Endothelial cell of umbilical vein (primary cell): ENCODE results near the gene VIT. TPM values are rescaled to one million over a fixed set of nuclear protein-coding genes. Genes with fewer than 3 reads are reported as not detected.

ENCODE experiments used
- BruUV-seq: library from RNA; stranded (reverse); fragments of 400-500 nt; replicated peaks from 2 replicates; lab custom pipeline; 2021; lab: Mats Ljungman, UMichigan
- CTCF ChIA-PET: fragments of 300-600, 350-600 bp; sonication (Branson Sonifier 250); formaldehyde crosslinking; loops from one replicate; lab custom pipeline; 2021; ENCODE audit warnings: antibody characterized with exemption, inconsistent platforms; lab: Charles Lee
- POLR2A ChIA-PET: fragments of 300-600, 350-600 bp; sonication (Branson Sonifier 250); formaldehyde crosslinking; loops from one replicate; lab custom pipeline; 2021; ENCODE audit warnings: antibody characterized with exemption, inconsistent platforms; lab: Charles Lee
- DNase-seq: peaks from one replicate; pipeline ENCODE4 v3.0.0-alpha.2; 2011; ENCODE audit warnings: low read depth, low spot score
- FAIRE-seq: peaks from 2 replicates; lab custom pipeline; 2011; peaks lifted over from hg19 to GRCh38; lab: Jason Lieb, UNC
- H2AFZ ChIP-seq: 2 replicates; pipeline ENCODE4 v1.6.0; 2012; ENCODE audit warnings: low read depth, low read length, control low read depth, inconsistent platforms
- H3K27ac ChIP-seq: 2 replicates; pipeline ENCODE4 v1.5.1; 2011; ENCODE audit warnings: low read depth, mild to moderate bottlenecking, control low read depth, low read length, moderate library complexity; ENCODE audit not compliant: insufficient read depth
- H3K27me3 ChIP-seq, 2 experiments: 2 replicates each; pipeline versions ENCODE4 v1.6.0 to v1.6.1; 2011; ENCODE audit warnings: low read length in 2 of 2, mixed read lengths in 1 of 2; ENCODE audit not compliant: control insufficient read depth in 2 of 2, insufficient read depth in 2 of 2
- H3K36me3 ChIP-seq, 2 experiments: 2 replicates in 1 of 2; 3 replicates in 1 of 2; pipeline ENCODE4 v1.5.1; 2011; ENCODE audit warnings: low read length in 2 of 2, mild to moderate bottlenecking in 1 of 2, moderate library complexity in 1 of 2; ENCODE audit not compliant: control insufficient read depth in 2 of 2, insufficient read depth in 2 of 2; ENCODE audit errors: extremely low read depth in 1 of 2
- H3K4me1 ChIP-seq: 3 replicates; pipeline ENCODE4 v1.5.1; 2011; ENCODE audit warnings: mild to moderate bottlenecking, low read length; ENCODE audit not compliant: control insufficient read depth, insufficient read depth; ENCODE audit errors: extremely low read depth
- H3K4me2 ChIP-seq: 2 replicates; pipeline ENCODE4 v1.6.1; 2011; ENCODE audit warnings: low read length, control low read depth, mixed read lengths; ENCODE audit not compliant: insufficient read depth
- H3K4me3 ChIP-seq, 3 experiments: fragments of 200-600 bp in 1 of 3; sonication (generic), shearing (Covaris generic) in 1 of 3; replicated peaks in 1 of 3; 2 replicates each; pipeline ENCODE4 v1.5.1; 2011 to 2016; ENCODE audit warnings: control low read depth in 3 of 3, low read length in 3 of 3, mild to moderate bottlenecking in 2 of 3, inconsistent platforms in 1 of 3, low read depth in 1 of 3, moderate library complexity in 1 of 3; ENCODE audit not compliant: insufficient read depth in 1 of 3
- H3K79me2 ChIP-seq: 2 replicates; pipeline ENCODE4 v1.6.0; 2012; ENCODE audit warnings: low read length, inconsistent platforms; ENCODE audit not compliant: control insufficient read depth, insufficient read depth
- H3K9ac ChIP-seq: replicated peaks from 2 replicates; pipeline ENCODE3; 2011; ENCODE audit warnings: low read length, control low read depth; ENCODE audit not compliant: insufficient read depth; ENCODE audit errors: extremely low read depth
- H3K9me1 ChIP-seq: replicated peaks from 3 replicates; pipeline ENCODE4 v1.6.0; 2011; ENCODE audit warnings: mild to moderate bottlenecking, low read length; ENCODE audit not compliant: control insufficient read depth, insufficient read depth; ENCODE audit errors: extremely low read depth
- H3K9me3 ChIP-seq: replicated peaks from 2 replicates; pipeline ENCODE4 v1.5.1; 2012; ENCODE audit warnings: low read length, inconsistent platforms; ENCODE audit not compliant: control insufficient read depth, insufficient read depth
- H4K20me1 ChIP-seq: replicated peaks from 2 replicates; pipeline ENCODE3; 2011; ENCODE audit warnings: mild to moderate bottlenecking, low read length; ENCODE audit not compliant: control insufficient read depth, insufficient read depth; ENCODE audit errors: extremely low read depth
- CTCF ChIP-seq, 2 donors: IDR thresholded peaks; 1 replicate in 1 of 2; 2 replicates in 1 of 2; pipeline ENCODE4 v1.5.1; 2011; ENCODE audit warnings: low read length in 2 of 2, mild to moderate bottlenecking in 2 of 2, moderate library complexity in 2 of 2, control low read depth in 1 of 2, inconsistent platforms in 1 of 2, low read depth in 1 of 2; ENCODE audit not compliant: insufficient read depth in 1 of 2; ENCODE audit errors: extremely low read depth in 1 of 2
- EZH2 ChIP-seq: IDR thresholded peaks from 2 replicates; pipeline ENCODE4 v1.6.1; 2012; ENCODE audit warnings: borderline replicate concordance, low read depth, mild to moderate bottlenecking, moderate library complexity, low read length, inconsistent platforms; ENCODE audit not compliant: severe bottlenecking
- GATA2 ChIP-seq: IDR thresholded peaks from 2 replicates; pipeline ENCODE4 v1.7.0; 2011; ENCODE audit warnings: low read depth, mild to moderate bottlenecking, moderate library complexity, mixed read lengths, low read length; ENCODE audit not compliant: insufficient read length, insufficient read depth
- dilution Hi-C: fragments of 300-500 bp; cut with MboI; formaldehyde crosslinking; loops from one replicate; pipeline ENCODE4 v1.15.0; 2019; ENCODE audit warnings: low sequenced_read_pairs; ENCODE audit not compliant: extremely low pct_ligation_motif_present
- intact Hi-C: fragments of 100-400 bp; cut with micrococcal nuclease; formaldehyde crosslinking; loops from one replicate; pipeline ENCODE4 v1.10.0; 2022
- polyA plus RNA-seq, 4 experiments: library from polyadenylated mRNA; depleted of rRNA in 3 of 4; stranded (reverse) in 3 of 4; unstranded in 1 of 4; fragments of >200 nt; gene quantifications; 2 replicates each; pipeline versions ENCODE4 v1.2.1 to v1.2.3, GENCODE V29; 2011 to 2012; ENCODE audit warnings: missing spikeins in 1 of 4
- total RNA-seq: library from RNA; stranded (reverse); gene quantifications from 2 replicates; pipeline ENCODE4 v1.2.3, GENCODE V29; 2021

Gene VIT
- total and polyA plus RNA-seq, 2 donors (not counting 3 experiments of a cell fraction or from before 2014, with no cell fraction given) = 0.54 to 0.88 TPM

- CTCF ChIA-PET = interaction anchor here (0.7 to 1.9 kb wide), 20 partner anchors 8 to 701 kb away, joined by 3 to 14 read pairs (median 3); no protein-coding TSS in a partner anchor
- dilution Hi-C loops = loop anchor here (25.0 kb wide), 1 partner anchor 160 kb away; no protein-coding TSS in a partner anchor
- H3K27ac ChIP-seq = no peak overlapping the region
- H3K9me1 ChIP-seq = no peaks in the 10 kb centered on the region
- H4K20me1 ChIP-seq = no peaks in the 10 kb centered on the region
- no peak for TF ChIP-seq EZH2
- TF ChIP-seq CTCF (IDR thresholded peaks at IDR 0.05; ENCODE audit: extremely low read depth in 1 of 2, insufficient read depth in 1 of 2, low read depth in 1 of 2, low read length in 2 of 2) = peak; percentile 58
- no peaks in the 10 kb centered on the region for H3K36me3 ChIP-seq
- DNase-seq (peak; percentile 60), FAIRE-seq (peak; percentile 18)
- no peak overlapping the region for H2AFZ ChIP-seq
- peaks cover 14% of the 10 kb centered on the region for H3K4me1 ChIP-seq
- no peaks in the 10 kb centered on the region for H3K9me3 ChIP-seq
- POLR2A ChIA-PET = no interaction called here
- H3K4me3 ChIP-seq = no peak overlapping the region
- no peak overlapping the region for H3K9ac ChIP-seq
- intact Hi-C loops = loop anchor here (2.0 to 10.0 kb wide), 3 partner anchors 99 to 777 kb away; no protein-coding TSS in a partner anchor
- no peaks in the 10 kb centered on the region for H3K27me3 ChIP-seq
- no TSS peak for BruUV-seq
- H3K4me2 ChIP-seq = no peak overlapping the region
- no peaks in the 10 kb centered on the region for H3K79me2 ChIP-seq
Observed at GRCh38 chr2:36672199-36672598, 24.3 kb upstream of the VIT start.

GRCh38 chr2:36675579-36676282 lies 20.8 kb upstream of the VIT start:
- Histone ChIP-seq H3K27ac (no peak overlapping the region), H3K27me3 (no peaks in the 10 kb centered on the region), H4K20me1 (no peaks in the 10 kb centered on the region), H2AFZ (no peak overlapping the region), H3K9me1 (no peaks in the 10 kb centered on the region), H3K79me2 (no peaks in the 10 kb centered on the region), H3K9ac (no peak overlapping the region), H3K4me1 (peaks cover 28% of the 10 kb centered on the region), H3K4me2 (no peak overlapping the region), H3K9me3 (no peaks in the 10 kb centered on the region), H3K36me3 (no peaks in the 10 kb centered on the region), H3K4me3 (no peak overlapping the region)
- CTCF ChIA-PET = no interaction called here
- TF ChIP-seq GATA2 = no peak
- dilution Hi-C loops (no loop called here), intact Hi-C loops (loop anchor here (10.0 kb wide), 1 partner anchor 781 kb away; no protein-coding TSS in a partner anchor)
- no peak for FAIRE-seq
- POLR2A ChIA-PET = no interaction called here
- BruUV-seq = no TSS peak
- no peak for DNase-seq
